ENCODE results near the gene BET1. TPM values are rescaled to one million over a fixed set of nuclear protein-coding genes. Genes with fewer than 3 reads are reported as not detected.

The BET1 gene
- total RNA-seq, 1 donor: 20.6 TPM

GRCh38 chr7:94040254-94040653, 36.1 kb upstream of the BET1 start:
- no peaks in the 10 kb centered on the region for H3K9me3 ChIP-seq (ENCODE audit: low read depth, low read length)
- H3K36me3 ChIP-seq (ENCODE audit: insufficient read depth, low read length): no peaks in the 10 kb centered on the region
- peaks cover 36% of the 10 kb centered on the region for H3K27me3 ChIP-seq (ENCODE audit: insufficient read depth, low read length)
- no peak overlapping the region for H2AFZ ChIP-seq (ENCODE audit: low read length)
- DNase-seq (ENCODE audit: insufficient read length, low spot score, missing footprints): no peak
- no peak overlapping the region for H3K27ac ChIP-seq (ENCODE audit: low read depth, low read length)
- no peaks in the 10 kb centered on the region for H3K79me2 ChIP-seq (ENCODE audit: insufficient read depth, low read length)
- no peak overlapping the region for H3K4me3 ChIP-seq (ENCODE audit: insufficient read depth, low read length)
- peak overlapping the region; percentile 35 for H3K4me2 ChIP-seq (ENCODE audit: insufficient read depth, low read length)
- H3K4me1 ChIP-seq (ENCODE audit: insufficient read depth, low read length): peaks cover 23% of the 10 kb centered on the region
- H4K20me1 ChIP-seq (ENCODE audit: insufficient read depth, low read length): no peaks in the 10 kb centered on the region
- TF ChIP-seq CTCF (IDR thresholded peaks at IDR 0.05; ENCODE audit: extremely low read depth, low read depth, low read length): no peak

- no peak overlapping the region for H3K27ac ChIP-seq (ENCODE audit: low read depth, low read length)
- H3K9me3 ChIP-seq (ENCODE audit: low read depth, low read length): no peaks in the 10 kb centered on the region
- no peaks in the 10 kb centered on the region for H4K20me1 ChIP-seq (ENCODE audit: insufficient read depth, low read length)
- TF ChIP-seq CTCF (IDR thresholded peaks at IDR 0.05; ENCODE audit: extremely low read depth, low read depth, low read length): no peak
- no peaks in the 10 kb centered on the region for H3K79me2 ChIP-seq (ENCODE audit: insufficient read depth, low read length)
- peaks cover 23% of the 10 kb centered on the region for H3K4me1 ChIP-seq (ENCODE audit: insufficient read depth, low read length)
- peaks cover 36% of the 10 kb centered on the region for H3K27me3 ChIP-seq (ENCODE audit: insufficient read depth, low read length)
- H3K4me3 ChIP-seq (ENCODE audit: insufficient read depth, low read length): no peak overlapping the region
- no peak overlapping the region for H3K4me2 ChIP-seq (ENCODE audit: insufficient read depth, low read length)
- no peak overlapping the region for H2AFZ ChIP-seq (ENCODE audit: low read length)
- DNase-seq (ENCODE audit: insufficient read length, low spot score, missing footprints): no peak
- H3K36me3 ChIP-seq (ENCODE audit: insufficient read depth, low read length): no peaks in the 10 kb centered on the region
These were observed 35.3 kb upstream of the BET1 start for GRCh38 chr7:94039368-94040035.

GRCh38 chr7:94031865-94032264, 27.7 kb upstream of the BET1 start:
- no peak overlapping the region for H2AFZ ChIP-seq (ENCODE audit: low read length)
- H3K4me1 ChIP-seq (ENCODE audit: insufficient read depth, low read length): peaks cover 15% of the 10 kb centered on the region
- H3K9me3 ChIP-seq (ENCODE audit: low read depth, low read length): no peaks in the 10 kb centered on the region
- H3K4me3 ChIP-seq (ENCODE audit: insufficient read depth, low read length): no peak overlapping the region
- no peak for DNase-seq (ENCODE audit: insufficient read length, low spot score, missing footprints)
- no peaks in the 10 kb centered on the region for H3K36me3 ChIP-seq (ENCODE audit: insufficient read depth, low read length)
- H3K4me2 ChIP-seq (ENCODE audit: insufficient read depth, low read length): no peak overlapping the region
- H3K79me2 ChIP-seq (ENCODE audit: insufficient read depth, low read length): no peaks in the 10 kb centered on the region
- no peak overlapping the region for H3K27ac ChIP-seq (ENCODE audit: low read depth, low read length)
- H4K20me1 ChIP-seq (ENCODE audit: insufficient read depth, low read length): no peaks in the 10 kb centered on the region
- peaks cover 20% of the 10 kb centered on the region for H3K27me3 ChIP-seq (ENCODE audit: insufficient read depth, low read length)
- no peak for TF ChIP-seq CTCF (IDR thresholded peaks at IDR 0.05; ENCODE audit: extremely low read depth, low read depth, low read length)

GRCh38 chr7:94030634-94031033, 26.5 kb upstream of the BET1 start:
- H3K4me2 ChIP-seq (ENCODE audit: insufficient read depth, low read length): no peak overlapping the region
- H2AFZ ChIP-seq (ENCODE audit: low read length): no peak overlapping the region
- H3K36me3 ChIP-seq (ENCODE audit: insufficient read depth, low read length): no peaks in the 10 kb centered on the region
- TF ChIP-seq CTCF (IDR thresholded peaks at IDR 0.05; ENCODE audit: extremely low read depth, low read depth, low read length): no peak
- no peak for DNase-seq (ENCODE audit: insufficient read length, low spot score, missing footprints)
- H3K4me3 ChIP-seq (ENCODE audit: insufficient read depth, low read length): no peak overlapping the region
- peaks cover 15% of the 10 kb centered on the region for H3K4me1 ChIP-seq (ENCODE audit: insufficient read depth, low read length)
- no peaks in the 10 kb centered on the region for H3K9me3 ChIP-seq (ENCODE audit: low read depth, low read length)
- peaks cover 15% of the 10 kb centered on the region for H3K27me3 ChIP-seq (ENCODE audit: insufficient read depth, low read length)
- no peaks in the 10 kb centered on the region for H4K20me1 ChIP-seq (ENCODE audit: insufficient read depth, low read length)
- H3K79me2 ChIP-seq (ENCODE audit: insufficient read depth, low read length): no peaks in the 10 kb centered on the region
- H3K27ac ChIP-seq (ENCODE audit: low read depth, low read length): no peak overlapping the region

Data from osteoblast (primary cell).